Measurements from ENCODE around the gene PRR19. TPM values are rescaled to one million over a fixed set of nuclear protein-coding genes. Genes with fewer than 3 reads are reported as not detected.

PRR19 gene
- total RNA-seq, 2 donors from 2014 or later, result 0.32 to 1.0 TPM

GRCh38 chr19:42357290-42357689 is 55.4 kb downstream of the PRR19 start:
- H3K27ac ChIP-seq, result no peak overlapping the region
- no peaks in the 10 kb centered on the region for H3K27me3 ChIP-seq
- no peaks in the 10 kb centered on the region for H3K9me3 ChIP-seq
- DNase-seq, result no peak
- no peak for TF ChIP-seq CTCF (IDR thresholded peaks at IDR 0.05)
- no peak overlapping the region for H3K9ac ChIP-seq (ENCODE audit: low read depth in 2 of 2, low read length in 2 of 2)
- no peak overlapping the region for H3K4me3 ChIP-seq
- no peaks in the 10 kb centered on the region for H3K4me1 ChIP-seq
- H3K36me3 ChIP-seq, result no peaks in the 10 kb centered on the region
- intact Hi-C loops (cut with DNase I), result no loop called here

Small RNA genes lying within 50 kb of the gene (microRNA-seq; reads per million reads assigned to microRNA genes)
- gene MIR8077, result not detected

Other genes starting within 250 kb of the PRR19 start
- 1 to 10 TPM in 1 of 2 donors, under 1 TPM in 1; 0.62 to 2.3 TPM for gene GRIK5, start 231.9 kb upstream of the PRR19 start, total RNA-seq
- gene ZNF574, start 226.0 kb upstream of the PRR19 start, total RNA-seq, result 10 to 100 TPM; 14.7 to 15.9 TPM
- 1 to 10 TPM; 2.1 to 4.0 TPM for gene POU2F2, start 169.7 kb upstream of the PRR19 start, total RNA-seq
- 10 to 100 TPM; 27.0 to 33.8 TPM for gene DEDD2, start 84.5 kb upstream of the PRR19 start, total RNA-seq
- gene ZNF526, start 81.8 kb upstream of the PRR19 start, total RNA-seq, result 10 to 100 TPM in 1 of 2 donors, 1 to 10 TPM in 1; 9.3 to 12.8 TPM
- gene GSK3A, start 59.5 kb upstream of the PRR19 start, total RNA-seq, result 10 to 100 TPM; 47.8 to 51.8 TPM
- gene ERF, start 47.0 kb upstream of the PRR19 start, total RNA-seq, result 10 to 100 TPM; 46.7 to 57.3 TPM
- 10 to 100 TPM; 47.8 to 54.6 TPM for gene CIC, start 32.9 kb upstream of the PRR19 start, total RNA-seq
- 10 to 100 TPM; 42.5 to 53.0 TPM for gene PAFAH1B3, start 492 bp downstream of the PRR19 start, total RNA-seq
- gene TMEM145, start 11.2 kb downstream of the PRR19 start, total RNA-seq, result under 1 TPM; 0.24 to 0.94 TPM
- 10 to 100 TPM; 13.4 to 16.5 TPM for gene MEGF8, start 23.5 kb downstream of the PRR19 start, total RNA-seq
- 1 to 10 TPM; 4.7 to 5.5 TPM for gene CNFN, start 88.2 kb downstream of the PRR19 start, total RNA-seq
- 10 to 100 TPM in 1 of 2 donors, 1 to 10 TPM in 1; 9.6 to 16.0 TPM for gene LIPE, start 125.3 kb downstream of the PRR19 start, total RNA-seq
- not detected for gene CXCL17, start 140.8 kb downstream of the PRR19 start, total RNA-seq
- 100 to 1,000 TPM; 251 to 510 TPM for gene CEACAM1, start 226.3 kb downstream of the PRR19 start, total RNA-seq

Data from colonic mucosa (tissue), 4 donors.